Measurements from ENCODE around the gene TENM4. TPM values are rescaled to one million over a fixed set of nuclear protein-coding genes. Genes with fewer than 3 reads are reported as not detected.

The TENM4 gene
- total and polyA plus RNA-seq, 10 of the 15 experiments (the other 5 are each of a cell fraction or from before 2014, with no cell fraction given) = 0.03 to 0.12 (median 0.06) TPM; not detected in 7

DNA sequence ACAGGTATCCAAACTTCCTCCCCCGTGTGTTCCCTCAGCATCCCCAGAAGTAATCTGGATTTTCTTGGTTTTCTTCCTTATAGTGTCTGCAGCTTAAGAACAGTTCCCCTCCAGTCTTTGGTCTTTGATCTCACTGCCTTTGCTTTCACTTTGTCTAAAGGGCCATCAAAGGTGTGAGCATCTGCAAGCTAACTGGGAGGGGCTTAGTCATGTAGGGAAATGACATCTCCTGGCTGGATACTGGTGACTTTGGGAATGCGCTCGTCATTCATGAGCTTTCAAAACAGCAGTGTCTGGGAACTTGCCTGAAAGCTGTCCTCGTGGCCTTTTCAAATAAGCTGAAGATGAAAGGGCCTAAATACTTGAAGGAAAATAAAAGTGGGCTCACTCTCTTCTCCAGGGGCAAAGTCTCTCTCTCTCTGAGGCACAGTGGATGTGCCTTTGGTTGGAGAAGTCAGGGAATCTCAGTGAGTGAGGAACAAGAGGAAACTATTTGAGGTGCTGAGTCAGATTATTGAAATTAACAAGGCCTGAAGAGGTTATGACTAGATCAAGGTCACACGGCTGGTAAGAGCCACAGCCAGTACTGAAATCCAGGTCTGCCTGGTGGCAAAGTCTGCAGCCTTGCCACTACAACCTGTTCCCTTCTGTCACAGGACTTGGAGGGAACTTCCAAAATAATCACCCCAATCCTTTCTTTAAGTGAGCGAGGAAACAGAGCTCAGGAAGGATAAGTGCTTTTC lies 45.6 kb upstream of the TENM4 start:
- in situ Hi-C loops (cut with MboI) = loop anchor here (25.0 kb wide), 1 partner anchor 849 kb away; no protein-coding TSS in a partner anchor
- DNase-seq (ENCODE audit: low read depth, low spot score) (no peak), ATAC-seq (no peak), FAIRE-seq (no peak)
- Histone ChIP-seq H3K9me3 (replicated peaks; ENCODE audit: control insufficient read depth, insufficient read depth, low read length) (no peaks in the 10 kb centered on the region), H3K4me1 (ENCODE audit: control insufficient read depth, insufficient read depth, low read length) (peaks cover 20% of the 10 kb centered on the region), H3K79me2 (ENCODE audit: control insufficient read depth, insufficient read depth, low read length) (no peaks in the 10 kb centered on the region), H3K4me2 (ENCODE audit: control insufficient read depth, insufficient read depth) (no peak overlapping the region), H4K20me1 (ENCODE audit: control insufficient read depth, insufficient read depth) (no peaks in the 10 kb centered on the region), H2AFZ (ENCODE audit: control insufficient read depth, low read depth, low read length) (no peak overlapping the region), H3K4me3 (no peak overlapping the region), H3K27me3 (replicated peaks in 1 of 2; ENCODE audit: control insufficient read depth in 2 of 2, insufficient read depth in 2 of 2, low read length in 1 of 2) (no peaks in the 10 kb centered on the region), H3K9ac (ENCODE audit: control insufficient read depth, insufficient read depth, low read length) (no peak overlapping the region), H3K36me3 (ENCODE audit: control insufficient read depth in 2 of 2, insufficient read depth in 2 of 2, low read length in 1 of 2) (no peaks in the 10 kb centered on the region), H3K27ac (ENCODE audit: control insufficient read depth, insufficient read depth) (no peak overlapping the region)
- POLR2A ChIA-PET = no interaction called here
- RAD21 ChIA-PET (ENCODE audit: unreplicated experiment) = interaction anchor here (1.0 kb wide), 1 partner anchor 86 kb away, joined by 4 read pairs; no protein-coding TSS in a partner anchor
- WGBS (ENCODE audit: insufficient coverage, insufficient replicate concordance, low lambda C conversion rate, missing lambda C conversion rate) = 53% methylated on average over 6 of the region's 6 CpGs
- SMC1A ChIA-PET (ENCODE audit: uncharacterized antibody, unreplicated experiment) = interaction anchor here (0.7 to 2.2 kb wide), 7 partner anchors 8 to 86 kb away, joined by 3 to 8 read pairs (median 4); no protein-coding TSS in a partner anchor
- BruUV-seq (replicated peaks) = no TSS peak
- CTCF ChIA-PET = interaction anchor here (10.2 kb wide), 1 partner anchor 84 kb away, joined by 230 read pairs; no protein-coding TSS in a partner anchor
- TF ChIP-seq, protein P1, sequence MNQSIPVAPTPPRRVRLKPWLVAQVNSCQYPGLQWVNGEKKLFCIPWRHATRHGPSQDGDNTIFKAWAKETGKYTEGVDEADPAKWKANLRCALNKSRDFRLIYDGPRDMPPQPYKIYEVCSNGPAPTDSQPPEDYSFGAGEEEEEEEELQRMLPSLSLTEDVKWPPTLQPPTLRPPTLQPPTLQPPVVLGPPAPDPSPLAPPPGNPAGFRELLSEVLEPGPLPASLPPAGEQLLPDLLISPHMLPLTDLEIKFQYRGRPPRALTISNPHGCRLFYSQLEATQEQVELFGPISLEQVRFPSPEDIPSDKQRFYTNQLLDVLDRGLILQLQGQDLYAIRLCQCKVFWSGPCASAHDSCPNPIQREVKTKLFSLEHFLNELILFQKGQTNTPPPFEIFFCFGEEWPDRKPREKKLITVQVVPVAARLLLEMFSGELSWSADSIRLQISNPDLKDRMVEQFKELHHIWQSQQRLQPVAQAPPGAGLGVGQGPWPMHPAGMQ (IDR thresholded peaks at IDR 0.05; ENCODE audit: borderline replicate concordance) = no peak
- TF ChIP-seq IKZF1 (conservative IDR thresholded peaks at IDR 0.05) = 0 out of 2 replicates have a peak, but pooled peaks have one; percentile 32
- no peak for TF ChIP-seq HDAC2 (IDR thresholded peaks at IDR 0.05)
- TF ChIP-seq, protein P2, sequence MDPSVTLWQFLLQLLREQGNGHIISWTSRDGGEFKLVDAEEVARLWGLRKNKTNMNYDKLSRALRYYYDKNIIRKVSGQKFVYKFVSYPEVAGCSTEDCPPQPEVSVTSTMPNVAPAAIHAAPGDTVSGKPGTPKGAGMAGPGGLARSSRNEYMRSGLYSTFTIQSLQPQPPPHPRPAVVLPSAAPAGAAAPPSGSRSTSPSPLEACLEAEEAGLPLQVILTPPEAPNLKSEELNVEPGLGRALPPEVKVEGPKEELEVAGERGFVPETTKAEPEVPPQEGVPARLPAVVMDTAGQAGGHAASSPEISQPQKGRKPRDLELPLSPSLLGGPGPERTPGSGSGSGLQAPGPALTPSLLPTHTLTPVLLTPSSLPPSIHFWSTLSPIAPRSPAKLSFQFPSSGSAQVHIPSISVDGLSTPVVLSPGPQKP (IDR thresholded peaks at IDR 0.05; ENCODE audit: low read depth, low read length) = no peak
- TF ChIP-seq, protein P3, sequence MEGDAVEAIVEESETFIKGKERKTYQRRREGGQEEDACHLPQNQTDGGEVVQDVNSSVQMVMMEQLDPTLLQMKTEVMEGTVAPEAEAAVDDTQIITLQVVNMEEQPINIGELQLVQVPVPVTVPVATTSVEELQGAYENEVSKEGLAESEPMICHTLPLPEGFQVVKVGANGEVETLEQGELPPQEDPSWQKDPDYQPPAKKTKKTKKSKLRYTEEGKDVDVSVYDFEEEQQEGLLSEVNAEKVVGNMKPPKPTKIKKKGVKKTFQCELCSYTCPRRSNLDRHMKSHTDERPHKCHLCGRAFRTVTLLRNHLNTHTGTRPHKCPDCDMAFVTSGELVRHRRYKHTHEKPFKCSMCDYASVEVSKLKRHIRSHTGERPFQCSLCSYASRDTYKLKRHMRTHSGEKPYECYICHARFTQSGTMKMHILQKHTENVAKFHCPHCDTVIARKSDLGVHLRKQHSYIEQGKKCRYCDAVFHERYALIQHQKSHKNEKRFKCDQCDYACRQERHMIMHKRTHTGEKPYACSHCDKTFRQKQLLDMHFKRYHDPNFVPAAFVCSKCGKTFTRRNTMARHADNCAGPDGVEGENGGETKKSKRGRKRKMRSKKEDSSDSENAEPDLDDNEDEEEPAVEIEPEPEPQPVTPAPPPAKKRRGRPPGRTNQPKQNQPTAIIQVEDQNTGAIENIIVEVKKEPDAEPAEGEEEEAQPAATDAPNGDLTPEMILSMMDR (IDR thresholded peaks at IDR 0.05 in 2 of 3, conservative IDR thresholded peaks at IDR 0.05 in 1 of 3; ENCODE audit: control insufficient read depth in 2 of 3, extremely low read depth in 1 of 3, insufficient read depth in 1 of 3, low read depth in 3 of 3, low read length in 3 of 3) = no peak
- 0 out of 4 replicates have a peak, but pooled peaks of 1 of the 2 experiments have one; percentile 23 for TF ChIP-seq IKZF2 (IDR thresholded peaks at IDR 0.05)
- 0 out of 2 replicates have a peak, but pooled peaks have one; percentile 19 for TF ChIP-seq EED (IDR thresholded peaks at IDR 0.05; ENCODE audit: low read depth)
- TF ChIP-seq STAT3 (IDR thresholded peaks at IDR 0.05; ENCODE audit: low read depth, low read length) = no peak
- no peak for TF ChIP-seq MEF2B (IDR thresholded peaks at IDR 0.05; ENCODE audit: partially characterized antibody, poor library complexity, severe bottlenecking)
- TF ChIP-seq HDAC6 (IDR thresholded peaks at IDR 0.05; ENCODE audit: unreplicated experiment) = no peak
- TF ChIP-seq TCF7 (IDR thresholded peaks at IDR 0.05; ENCODE audit: borderline replicate concordance) = 0 out of 2 replicates have a peak, but pooled peaks have one; percentile 36
- intact Hi-C loops (cut with micrococcal nuclease; ENCODE audit: unreplicated experiment) = no loop called here
